Dedifferentiated amniotic fluid mesenchymal stem cell (primary cell): ENCODE results near the gene MRLN.
"Not testable (repeated sequence)": the region's sequence is repeated elsewhere in the genome, so short reads cannot be mapped to it uniquely, and the experiment has no call there.

Source experiments
- DNase-seq: peaks from one replicate; pipeline ENCODE4 v3.0.0-alpha.2; 2016; ENCODE audit errors: extremely low spot score

The MRLN gene

GRCh38 chr10:59753267-59753666 is at the start of gene MRLN:
Gene MRLN, minus strand, starts transcription at chr10:59753455.
- DNase-seq: no peak

DNA sequence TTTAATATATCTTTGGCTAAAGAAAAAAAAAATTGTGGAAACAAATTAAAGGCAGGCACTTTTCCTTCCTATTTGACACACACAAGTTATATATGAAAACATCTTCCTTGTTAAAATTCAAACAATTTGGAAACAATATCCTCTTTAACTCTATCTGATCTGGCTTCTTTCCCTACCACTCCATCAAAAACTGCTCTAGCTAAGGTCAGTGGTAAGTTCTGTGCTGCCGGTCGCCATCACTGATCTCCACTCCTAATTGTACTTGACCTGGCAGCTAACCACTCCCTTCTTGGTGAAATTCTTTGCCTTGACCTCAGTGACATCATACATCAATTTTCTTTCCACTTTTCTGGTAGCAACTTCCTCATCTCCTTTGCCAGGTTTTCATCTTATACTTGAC is 47.9 kb upstream of the MRLN start:
- no peak for DNase-seq

DNA sequence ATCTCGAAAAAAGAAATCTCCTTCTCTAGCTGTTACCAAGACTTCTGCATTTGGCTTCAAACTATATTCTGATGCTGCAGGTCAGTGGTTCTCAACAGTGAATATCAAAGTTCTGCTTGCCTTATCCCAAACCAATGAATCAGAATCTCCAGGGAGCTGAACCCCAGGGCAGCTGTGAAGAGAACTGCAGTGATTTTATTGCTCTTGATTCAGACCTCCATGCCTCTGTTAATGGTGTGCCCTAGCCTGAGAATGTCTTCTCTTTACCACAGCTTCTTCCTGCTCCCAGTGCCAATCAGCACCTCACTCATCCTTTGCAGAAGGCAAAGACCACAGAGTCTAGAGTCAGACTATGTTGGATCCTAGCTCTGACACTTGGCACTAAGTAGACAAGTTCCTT is 46.2 kb upstream of the MRLN start:
- no peak for DNase-seq

GRCh38 chr10:59793919-59794318 is 40.7 kb upstream of the MRLN start:
- no peak for DNase-seq

DNA sequence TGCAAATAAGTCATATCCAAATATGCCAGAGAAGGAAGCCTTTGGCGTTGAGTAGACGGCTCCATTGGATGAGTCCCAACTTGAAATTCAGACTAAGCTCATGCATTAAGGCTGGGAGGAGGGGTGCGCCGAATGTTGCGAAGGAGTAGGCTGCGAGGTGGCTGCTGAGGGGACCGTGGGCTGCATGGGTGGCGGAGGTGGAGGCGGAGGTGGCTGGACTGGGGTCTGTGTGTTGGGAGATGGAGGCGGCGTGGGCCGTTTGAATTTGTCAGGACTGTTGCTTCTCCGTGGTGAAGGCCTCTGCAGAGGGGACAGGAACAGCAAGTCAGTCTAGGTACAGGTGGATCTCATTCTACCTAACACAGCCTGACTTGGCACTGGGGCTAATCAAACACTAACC is 39.6 kb upstream of the MRLN start:
- no peak for DNase-seq

DNA sequence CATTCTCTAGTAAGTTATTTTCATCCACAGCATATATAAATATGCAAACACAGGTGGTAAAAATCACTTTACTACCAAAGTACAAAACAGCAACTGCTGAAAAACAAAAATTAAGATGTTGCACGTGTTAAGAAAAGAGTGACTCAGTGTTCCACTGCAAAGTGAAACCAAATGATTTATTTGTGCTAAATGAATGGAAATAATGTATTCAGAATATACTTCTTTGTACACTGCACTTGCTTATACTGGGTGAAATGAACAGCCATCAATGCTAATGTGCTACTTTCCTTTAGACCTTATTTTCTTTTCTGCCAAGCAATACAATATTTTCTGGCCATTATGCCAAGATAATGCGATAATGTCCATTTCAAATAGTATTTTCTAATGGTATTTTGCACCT is 38.3 kb upstream of the MRLN start:
- DNase-seq: no peak

DNA sequence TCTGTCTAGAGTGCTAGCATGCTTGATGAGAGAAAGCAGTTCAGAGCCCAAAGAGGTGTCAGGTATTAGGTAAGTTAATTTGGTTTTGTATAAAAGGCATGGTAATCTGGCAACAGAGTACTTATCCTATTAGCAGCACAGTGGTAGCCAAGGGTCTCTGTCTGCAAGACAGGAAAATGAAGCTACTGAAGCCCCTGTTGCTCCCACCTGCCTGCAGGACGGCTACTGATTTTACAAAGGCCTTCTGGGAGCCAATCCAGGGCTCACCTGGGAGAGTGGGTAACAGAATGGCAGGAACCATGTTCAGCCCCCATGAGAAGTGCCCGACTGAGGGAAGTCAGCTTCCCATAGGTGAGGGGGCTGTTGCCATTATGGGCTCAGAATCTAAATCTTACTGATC is 36.8 kb upstream of the MRLN start:
- not testable (repeated sequence) for DNase-seq

- not testable (repeated sequence) for DNase-seq
These were observed 35.7 kb upstream of the MRLN start for GRCh38 chr10:59788914-59789313.

DNA sequence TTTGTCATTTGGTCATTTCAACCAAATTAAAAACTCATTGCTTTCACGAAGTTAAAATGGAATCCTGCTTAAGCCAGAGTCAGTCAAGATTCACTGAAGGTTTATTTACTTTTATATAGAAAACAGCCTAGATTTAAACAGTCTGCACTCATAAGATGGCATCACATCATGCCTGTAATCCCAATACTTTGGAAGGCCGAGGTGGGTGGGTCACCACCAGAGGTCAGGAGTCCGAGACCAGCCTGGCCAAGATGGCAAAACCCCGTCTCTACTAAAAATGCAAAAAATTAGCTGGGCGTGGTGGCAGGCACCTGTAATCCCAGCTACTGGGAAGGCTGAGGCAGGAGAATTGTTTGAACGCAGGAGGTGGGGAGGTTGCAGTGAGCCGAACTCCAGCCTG is 33.8 kb upstream of the MRLN start:
- DNase-seq: not testable (repeated sequence)

DNA sequence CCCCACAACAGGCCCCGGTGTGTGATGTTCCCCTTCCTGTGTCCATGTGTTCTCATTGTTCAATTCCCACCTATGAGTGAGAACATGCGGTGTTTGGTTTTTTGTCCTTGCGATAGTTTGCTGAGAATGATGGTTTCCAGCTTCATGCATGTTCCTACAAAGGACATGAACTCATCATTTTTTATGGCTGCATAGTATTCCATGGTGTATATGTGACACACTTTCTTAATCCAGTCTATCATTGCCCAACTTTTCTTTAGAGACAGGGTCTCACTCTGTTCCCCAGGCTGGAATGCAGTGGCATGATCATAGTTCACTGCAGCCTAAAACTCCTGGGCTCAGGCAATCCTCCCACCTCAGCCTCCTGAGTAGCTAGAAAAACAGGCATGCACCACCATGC is 32.2 kb upstream of the MRLN start:
- not testable (repeated sequence) for DNase-seq

DNA sequence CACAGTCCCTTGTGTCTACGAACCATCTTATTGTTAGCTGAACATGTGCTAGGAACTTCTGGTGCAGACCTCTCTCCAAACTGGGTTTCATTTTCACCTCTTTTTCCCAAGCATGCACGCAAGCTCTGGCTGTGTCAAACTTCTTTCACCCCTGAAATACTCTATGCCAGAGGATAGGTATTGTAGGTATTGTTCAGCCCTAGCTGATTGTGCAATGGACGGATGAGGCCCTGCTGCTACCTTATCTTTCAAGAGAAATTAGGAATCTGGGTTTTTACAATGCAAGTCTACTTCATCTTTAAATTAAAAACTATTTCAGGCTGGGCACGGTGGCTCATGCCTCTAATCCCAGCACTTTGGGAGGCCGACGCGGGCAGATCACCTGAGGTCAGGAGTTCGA is 28.3 kb upstream of the MRLN start:
- DNase-seq: no peak

DNA sequence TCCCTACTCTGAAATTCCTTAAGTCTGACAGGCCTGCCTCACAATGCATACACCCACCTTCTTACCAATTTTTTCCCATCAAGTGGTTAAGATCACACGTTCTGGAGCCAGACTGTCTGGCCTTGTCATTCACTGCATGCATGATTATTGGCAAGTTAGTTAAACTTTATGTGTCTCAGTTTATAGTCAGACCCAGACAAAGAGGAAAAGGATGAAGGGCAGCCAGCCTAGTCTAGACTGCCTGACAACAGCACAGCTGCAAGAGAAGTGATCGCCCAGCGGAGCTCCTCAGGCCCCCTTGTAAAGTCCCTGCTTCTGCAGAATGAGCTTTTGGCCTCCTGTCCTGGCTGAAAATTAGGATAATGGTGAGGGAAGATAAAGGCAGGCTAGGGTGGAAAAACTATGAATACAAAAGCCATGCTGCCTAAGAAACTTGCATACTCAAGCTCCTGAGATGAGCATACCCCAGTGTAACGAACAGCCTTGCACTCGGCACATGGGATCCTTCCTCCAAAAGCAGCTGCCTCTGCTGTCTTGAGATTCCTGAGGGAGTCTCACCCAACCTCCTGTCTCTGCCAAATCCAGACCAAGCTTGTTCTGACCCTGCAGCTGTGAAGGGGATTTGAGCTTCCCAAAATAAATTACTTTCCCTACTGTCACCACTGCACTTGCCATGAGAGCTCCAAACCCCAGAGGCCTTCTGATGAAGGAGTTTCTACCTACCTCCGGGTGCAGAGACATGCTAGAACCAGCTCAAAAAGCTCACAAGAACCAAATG is 26.7 kb upstream of the MRLN start:
- DNase-seq: no peak

- no peak for DNase-seq
These were observed 21.2 kb upstream of the MRLN start for GRCh38 chr10:59774451-59774850.

DNA sequence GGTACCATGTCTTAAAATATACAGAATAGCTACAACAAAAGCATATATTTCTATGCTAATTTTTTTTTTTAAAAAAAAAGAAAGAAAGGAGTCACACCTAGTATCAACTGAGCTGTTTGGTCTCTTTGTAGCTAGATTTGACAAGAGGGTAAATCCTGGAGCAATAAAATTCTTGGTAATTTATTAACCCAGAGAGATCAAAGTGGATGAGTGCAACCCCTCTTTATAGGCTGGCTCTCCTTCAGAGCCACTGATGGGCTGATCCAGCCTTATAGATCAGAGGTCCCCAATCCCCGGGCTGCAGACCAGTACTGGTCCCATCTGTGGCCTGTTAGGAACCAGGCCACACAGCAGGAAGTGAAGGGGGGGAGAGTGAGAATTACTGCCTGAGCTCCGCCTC is 19.8 kb upstream of the MRLN start:
- DNase-seq: no peak

GRCh38 chr10:59771162-59771807 is 18.0 kb upstream of the MRLN start:
- DNase-seq: no peak

- DNase-seq: no peak
These were observed 17.4 kb upstream of the MRLN start for GRCh38 chr10:59770689-59771088.

- no peak for DNase-seq
These were observed 9.2 kb upstream of the MRLN start for GRCh38 chr10:59762505-59762904.

- DNase-seq: no peak
These were observed 4.7 kb upstream of the MRLN start for GRCh38 chr10:59757966-59758365.

- DNase-seq: no peak
These were observed 1.7 kb upstream of the MRLN start for GRCh38 chr10:59754951-59755350.

DNA sequence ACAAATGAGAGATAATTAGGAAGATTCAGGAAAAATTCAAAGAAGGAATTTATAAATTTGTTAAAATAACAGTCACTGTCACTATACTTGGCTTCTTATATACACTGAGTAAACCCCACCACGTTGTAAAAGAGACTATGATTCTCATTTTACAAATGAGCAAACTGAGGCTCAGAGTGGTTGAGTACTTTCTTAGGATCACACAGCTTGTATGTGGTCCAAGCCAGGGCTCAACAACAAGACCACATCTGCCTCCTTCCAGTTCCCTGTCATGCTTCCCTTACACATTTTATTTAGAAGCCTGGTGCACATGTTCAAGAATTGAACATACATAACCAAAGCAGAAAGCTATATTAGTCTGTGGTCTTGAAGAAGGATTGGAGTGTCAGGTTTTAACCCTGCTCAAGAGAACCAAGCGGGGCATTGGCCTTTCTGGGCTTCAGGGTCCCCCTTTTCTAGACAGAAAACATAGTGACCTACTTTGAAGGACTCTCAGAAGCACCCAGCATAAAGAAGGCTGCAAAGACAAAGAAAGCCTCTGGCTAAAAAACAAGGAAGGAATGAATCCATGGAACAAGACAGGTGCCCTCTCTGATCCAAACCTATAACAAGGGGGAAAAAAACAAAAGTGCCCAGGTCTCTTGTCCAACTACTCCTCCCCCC is 846 bp downstream of the MRLN start:
- no peak for DNase-seq

DNA sequence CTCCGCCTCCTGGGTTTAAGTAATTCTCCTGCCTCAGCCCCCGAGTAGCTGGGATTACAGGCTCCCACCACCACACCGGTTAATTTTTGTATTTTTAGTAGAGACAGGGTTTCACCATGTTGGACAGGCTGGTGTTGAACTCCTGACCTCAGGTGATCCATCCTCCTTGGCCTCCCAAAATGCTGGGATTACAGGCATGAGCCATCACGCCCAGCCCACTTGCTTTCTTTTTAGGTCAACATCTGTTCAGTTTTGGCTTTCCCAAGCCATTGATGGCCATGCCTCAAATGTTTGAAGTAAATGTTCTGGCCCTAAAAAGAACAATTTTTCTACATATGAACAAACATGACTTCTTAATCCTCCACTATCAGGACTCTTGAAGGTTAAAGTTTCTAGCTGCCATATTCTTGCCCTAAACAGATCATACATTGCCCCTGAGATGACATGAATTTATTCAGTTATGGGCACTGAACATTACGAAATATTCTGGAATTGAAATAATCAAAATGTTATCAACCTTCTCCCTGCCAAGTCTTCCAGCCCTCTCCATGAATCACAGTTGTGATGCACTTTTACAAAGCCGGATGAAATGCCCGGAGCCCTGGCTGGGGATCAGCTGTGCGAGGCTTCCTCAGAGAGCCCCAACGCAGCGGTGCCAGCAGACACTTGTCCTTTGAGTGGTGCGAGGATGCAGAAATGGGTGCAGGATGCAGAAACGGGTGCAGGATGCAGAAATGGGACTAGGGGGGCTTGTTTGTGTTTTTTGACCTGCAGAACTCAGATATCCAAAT is 2.9 kb downstream of the MRLN start:
- no peak for DNase-seq

GRCh38 chr10:59748834-59749233 is 4.4 kb downstream of the MRLN start:
- no peak for DNase-seq
